MCF 10A (cell line): ENCODE data around the gene SLC6A7. TPM values are rescaled to one million over a fixed set of nuclear protein-coding genes. Genes with fewer than 3 reads are reported as not detected.

Source experiments
- BruUV-seq: library from RNA; stranded (reverse); fragments of 400-500 nt; replicated peaks from 2 replicates; lab custom pipeline; 2021; lab: Mats Ljungman, UMichigan
- CTCF ChIA-PET: fragments of 300-600 bp; sonication (Branson Sonifier 250); formaldehyde crosslinking; extraction: SDS; loops from one replicate; lab custom pipeline; 2021; ENCODE audit warnings: antibody characterized with exemption, inconsistent platforms; lab: Yijun Ruan, JAX
- POLR2A ChIA-PET: fragments of 300-600, 350-650 bp; sonication (Branson Sonifier 250); formaldehyde crosslinking; extraction: SDS; loops from one replicate; lab custom pipeline; 2020; ENCODE audit warnings: antibody characterized with exemption, inconsistent platforms; lab: Yijun Ruan, JAX
- DNase-seq: peaks from one replicate; pipeline ENCODE4 v3.0.0-alpha.2; 2018; ENCODE audit not compliant: unreplicated experiment
- H3K27ac Mint-ChIP-seq: one replicate; pipeline ENCODE4 v1.8.0; 2022; ENCODE audit warnings: mild to moderate bottlenecking, low read depth, mixed read lengths; ENCODE audit not compliant: unreplicated experiment
- H3K27me3 Mint-ChIP-seq: one replicate; pipeline ENCODE4 v1.8.0; 2022; ENCODE audit warnings: mixed read lengths; ENCODE audit not compliant: insufficient read depth, unreplicated experiment
- H3K36me3 Mint-ChIP-seq: one replicate; pipeline ENCODE4 v1.8.0; 2022; ENCODE audit warnings: mild to moderate bottlenecking, moderate library complexity, mixed read lengths; ENCODE audit not compliant: insufficient read depth, unreplicated experiment
- H3K4me1 Mint-ChIP-seq: one replicate; pipeline ENCODE4 v1.8.0; 2022; ENCODE audit warnings: mixed read lengths; ENCODE audit not compliant: insufficient read depth, unreplicated experiment
- H3K4me3 Mint-ChIP-seq: one replicate; pipeline ENCODE4 v1.8.0; 2022; ENCODE audit warnings: mild to moderate bottlenecking, moderate library complexity, mixed read lengths; ENCODE audit not compliant: unreplicated experiment
- H3K9me3 Mint-ChIP-seq: one replicate; pipeline ENCODE4 v1.8.0; 2022; ENCODE audit warnings: mixed read lengths; ENCODE audit not compliant: unreplicated experiment
- CTCF ChIP-seq: fragments of 200-600 bp; IDR thresholded peaks from one replicate; pipeline ENCODE4 v1.8.0; 2022; ENCODE audit warnings: antibody characterized with exemption, mild to moderate bottlenecking; ENCODE audit not compliant: unreplicated experiment
- intact Hi-C: fragments of 100-400 bp; cut with micrococcal nuclease; formaldehyde crosslinking; loops from 2 replicates; pipeline ENCODE4 v1.14.1; 2022
- total RNA-seq: library from RNA; stranded (reverse); gene quantifications from 2 replicates; pipeline ENCODE4 v1.2.3, GENCODE V29; 2022

The SLC6A7 gene
- total RNA-seq, 1 experiment from 2014 or later = not detected

GRCh38 chr5:150253416-150254208 is 63.8 kb downstream of the SLC6A7 start:
- ChIA-PET CTCF (interaction anchor here (0.7 kb wide), 2 partner anchors 10 to 265 kb away, joined by 3 to 4 read pairs; no protein-coding TSS in a partner anchor), POLR2A (interaction anchor here (0.7 to 0.9 kb wide), 2 partner anchors 9 to 68 kb away, joined by 3 to 4 read pairs; no protein-coding TSS in a partner anchor)
- no peaks in the 10 kb centered on the region for H3K36me3 Mint-ChIP-seq
- no TSS peak for BruUV-seq
- no peak overlapping the region for H3K4me3 Mint-ChIP-seq
- TF ChIP-seq CTCF = no peak
- H3K27ac Mint-ChIP-seq = no peak overlapping the region
- intact Hi-C loops = no loop called here
- H3K27me3 Mint-ChIP-seq = no peaks in the 10 kb centered on the region
- H3K4me1 Mint-ChIP-seq = no peaks in the 10 kb centered on the region
- DNase-seq = no peak
- no peaks in the 10 kb centered on the region for H3K9me3 Mint-ChIP-seq

- BruUV-seq = no TSS peak
- Mint-ChIP-seq H3K27ac (no peak overlapping the region), H3K4me3 (no peak overlapping the region), H3K9me3 (no peaks in the 10 kb centered on the region), H3K36me3 (no peaks in the 10 kb centered on the region), H3K27me3 (no peaks in the 10 kb centered on the region), H3K4me1 (no peaks in the 10 kb centered on the region)
- ChIA-PET POLR2A (no interaction called here), CTCF (interaction anchor here (0.5 to 1.3 kb wide), 5 partner anchors 8 to 416 kb away, joined by 3 to 4 read pairs (median 3); no protein-coding TSS in a partner anchor)
- DNase-seq = no peak
- no peak for TF ChIP-seq CTCF
- intact Hi-C loops = no loop called here
Observed at GRCh38 chr5:150254363-150254762, 64.5 kb downstream of the SLC6A7 start.

- H3K4me1 Mint-ChIP-seq = no peaks in the 10 kb centered on the region
- H3K36me3 Mint-ChIP-seq = no peaks in the 10 kb centered on the region
- intact Hi-C loops = no loop called here
- H3K27me3 Mint-ChIP-seq = no peaks in the 10 kb centered on the region
- H3K27ac Mint-ChIP-seq = no peak overlapping the region
- DNase-seq = no peak
- no peak overlapping the region for H3K4me3 Mint-ChIP-seq
- ChIA-PET CTCF (interaction anchor here (0.5 to 1.3 kb wide), 5 partner anchors 8 to 416 kb away, joined by 3 to 4 read pairs (median 3); no protein-coding TSS in a partner anchor), POLR2A (no interaction called here)
- BruUV-seq = no TSS peak
- TF ChIP-seq CTCF = no peak
- H3K9me3 Mint-ChIP-seq = no peaks in the 10 kb centered on the region
Observed at GRCh38 chr5:150254774-150255173, 64.9 kb downstream of the SLC6A7 start.

- POLR2A ChIA-PET = no interaction called here
- Mint-ChIP-seq H3K9me3 (no peaks in the 10 kb centered on the region), H3K36me3 (no peaks in the 10 kb centered on the region), H3K27me3 (no peaks in the 10 kb centered on the region), H3K27ac (no peak overlapping the region), H3K4me1 (no peaks in the 10 kb centered on the region), H3K4me3 (no peak overlapping the region)
- TF ChIP-seq CTCF = no peak
- CTCF ChIA-PET = interaction anchor here (0.6 to 1.3 kb wide), 7 partner anchors 10 to 94 kb away, joined by 3 to 5 read pairs (median 3); no protein-coding TSS in a partner anchor
- intact Hi-C loops = no loop called here
- no peak for DNase-seq
- BruUV-seq = no TSS peak
Observed at GRCh38 chr5:150255659-150256409, 66.0 kb downstream of the SLC6A7 start.
